IPS-18a (cell line): ENCODE measurements around the gene DUOX2.
A peak's percentile ranks its signal among the peaks of the same experiment; 100 is the strongest.

Experiments
- H3K27ac ChIP-seq: one replicate; pipeline ENCODE4 v1.5.1; 2013; ENCODE audit warnings: low read length
- H3K27me3 ChIP-seq: one replicate; pipeline ENCODE4 v1.6.1; 2013; ENCODE audit warnings: mild to moderate bottlenecking, low read length; ENCODE audit not compliant: control insufficient read depth, insufficient read depth
- H3K36me3 ChIP-seq: one replicate; pipeline ENCODE4 v1.6.1; 2013; ENCODE audit warnings: low read depth, low read length; ENCODE audit not compliant: control insufficient read depth
- H3K4me1 ChIP-seq: one replicate; pipeline ENCODE4 v1.6.1; 2013; ENCODE audit warnings: low read depth, low read length; ENCODE audit not compliant: control insufficient read depth
- H3K4me3 ChIP-seq: one replicate; pipeline ENCODE4 v1.5.1; 2013; ENCODE audit warnings: low read length
- H3K9ac ChIP-seq: one replicate; pipeline ENCODE4 v1.6.1; 2013; ENCODE audit warnings: mild to moderate bottlenecking, low read length, moderate library complexity
- H3K9me3 ChIP-seq: one replicate; pipeline ENCODE4 v1.6.1; 2013; ENCODE audit warnings: low read depth, low read length; ENCODE audit not compliant: control insufficient read depth

DUOX2 gene

DNA sequence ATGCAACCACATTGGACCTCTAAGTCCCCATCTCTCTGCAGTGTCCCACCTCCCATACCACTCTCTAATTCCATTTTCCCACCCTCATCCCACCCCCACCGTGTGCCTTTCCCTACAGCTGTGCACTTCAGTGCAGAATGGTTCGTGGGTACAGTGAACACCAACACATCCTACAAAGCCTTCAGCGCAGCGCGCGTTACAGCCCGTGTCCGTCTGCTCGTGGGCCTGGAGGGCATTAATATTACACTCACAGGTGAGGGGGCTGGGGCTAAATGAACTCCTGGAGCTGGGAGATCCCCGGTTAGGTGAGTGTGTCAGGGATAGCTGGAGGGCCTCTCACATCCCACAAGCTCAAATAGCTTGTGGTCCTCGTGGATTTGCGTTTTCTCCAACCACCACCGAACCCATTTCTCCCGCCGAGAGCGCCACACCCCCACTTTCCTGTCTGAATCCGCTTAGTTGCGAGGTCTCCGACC lies 2.1 kb upstream of the DUOX2 start:
- Histone ChIP-seq H3K27ac (no peak overlapping the region), H3K36me3 (no peaks in the 10 kb centered on the region), H3K27me3 (peaks cover 95% of the 10 kb centered on the region), H3K4me1 (peaks cover 11% of the 10 kb centered on the region), H3K9me3 (no peaks in the 10 kb centered on the region), H3K4me3 (no peak overlapping the region), H3K9ac (no peak overlapping the region)

- Histone ChIP-seq H3K27ac (no peak overlapping the region), H3K9ac (no peak overlapping the region), H3K4me3 (no peak overlapping the region), H3K4me1 (peaks cover 11% of the 10 kb centered on the region), H3K36me3 (no peaks in the 10 kb centered on the region), H3K27me3 (peaks cover 95% of the 10 kb centered on the region), H3K9me3 (no peaks in the 10 kb centered on the region)
These were observed 1.4 kb upstream of the DUOX2 start for GRCh38 chr15:45115312-45115820.

DNA sequence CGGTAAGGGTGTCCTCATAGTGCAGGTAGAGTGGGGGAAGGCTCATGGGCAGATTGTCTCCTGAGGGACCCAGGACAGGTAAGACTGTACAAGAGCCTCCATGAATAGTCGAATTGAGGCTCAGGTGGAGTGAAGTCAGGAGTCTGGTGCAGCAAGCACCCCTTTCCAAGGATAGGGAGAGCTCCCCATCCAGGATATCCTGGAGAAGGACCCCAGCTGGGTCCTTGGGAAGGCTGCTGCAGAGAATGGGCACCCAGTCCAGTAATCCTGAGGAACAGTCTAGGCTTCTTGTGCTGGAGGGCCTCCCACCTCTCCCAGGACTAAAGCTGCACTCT lies 746 bp upstream of the DUOX2 start:
- no peaks in the 10 kb centered on the region for H3K9me3 ChIP-seq
- no peak overlapping the region for H3K4me3 ChIP-seq
- no peak overlapping the region for H3K9ac ChIP-seq
- peaks cover 99% of the 10 kb centered on the region for H3K27me3 ChIP-seq
- no peak overlapping the region for H3K27ac ChIP-seq
- H3K4me1 ChIP-seq, result peaks cover 11% of the 10 kb centered on the region
- H3K36me3 ChIP-seq, result no peaks in the 10 kb centered on the region

DNA sequence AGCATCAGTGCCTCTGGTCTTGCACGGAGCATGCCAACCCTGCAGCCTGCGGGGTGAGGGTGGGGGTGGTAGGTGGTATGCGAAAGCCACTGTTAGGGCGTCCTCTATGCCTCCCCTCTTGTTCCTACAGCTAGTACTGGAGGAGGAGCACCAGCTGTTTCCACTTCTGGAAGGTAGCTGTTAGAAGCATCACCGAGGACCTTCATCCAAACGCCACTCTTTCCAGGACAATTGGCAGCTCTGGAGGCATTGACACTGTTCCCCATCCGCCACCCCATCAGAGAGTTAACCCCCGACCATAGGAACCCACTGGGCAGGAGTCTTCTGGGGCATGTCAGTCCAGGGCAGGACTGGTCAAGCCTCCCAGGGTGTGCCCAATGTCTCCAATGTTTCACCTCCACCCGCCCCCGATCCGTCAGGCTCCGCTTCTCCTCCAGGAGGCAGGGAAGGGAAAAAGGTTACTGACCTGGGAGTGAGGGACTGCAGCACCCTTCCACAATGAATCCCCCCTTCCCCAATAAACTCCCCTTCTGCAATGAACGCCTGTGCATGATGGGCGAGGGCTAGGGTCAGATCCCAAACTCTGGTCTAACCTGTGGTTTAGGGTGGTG lies 487 bp downstream of the DUOX2 start:
- H3K9ac ChIP-seq, result no peak overlapping the region
- peaks cover 11% of the 10 kb centered on the region for H3K4me1 ChIP-seq
- H3K9me3 ChIP-seq, result no peaks in the 10 kb centered on the region
- H3K27ac ChIP-seq, result no peak overlapping the region
- no peaks in the 10 kb centered on the region for H3K36me3 ChIP-seq
- H3K4me3 ChIP-seq, result peak overlapping the region; percentile 50
- H3K27me3 ChIP-seq, result peaks cover 100% of the 10 kb centered on the region

GRCh38 chr15:45112591-45113379 lies 1.2 kb downstream of the DUOX2 start:
- Histone ChIP-seq H3K27ac (no peak overlapping the region), H3K27me3 (peaks cover 93% of the 10 kb centered on the region), H3K4me1 (peaks cover 11% of the 10 kb centered on the region), H3K9ac (no peak overlapping the region), H3K4me3 (peak overlapping the region; percentile 50), H3K36me3 (no peaks in the 10 kb centered on the region), H3K9me3 (no peaks in the 10 kb centered on the region)

DNA sequence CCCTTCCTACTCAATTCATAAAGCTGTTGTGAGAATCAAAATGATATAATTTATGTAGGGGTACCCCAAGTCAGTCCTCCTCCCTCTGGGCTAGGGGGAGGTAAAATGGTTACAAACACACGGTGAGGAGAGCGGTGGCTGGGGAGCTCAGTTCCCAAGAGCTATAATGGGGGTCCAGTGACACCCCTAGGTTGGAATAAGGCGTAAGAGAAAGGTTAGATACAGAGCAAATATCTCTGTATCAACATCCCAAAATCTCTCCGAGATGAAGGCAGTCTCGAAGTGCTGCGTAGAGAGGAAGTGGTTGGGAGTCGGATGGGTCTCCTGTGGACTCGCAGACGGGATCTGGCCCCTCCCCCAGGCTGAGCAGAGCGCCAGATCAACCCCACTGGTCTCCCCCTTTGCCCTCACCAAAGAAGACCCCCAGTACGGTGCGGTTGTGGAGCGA lies 1.8 kb downstream of the DUOX2 start:
- Histone ChIP-seq H3K27me3 (peaks cover 86% of the 10 kb centered on the region), H3K9ac (no peak overlapping the region), H3K4me3 (peak overlapping the region; percentile 50), H3K27ac (no peak overlapping the region), H3K9me3 (no peaks in the 10 kb centered on the region), H3K4me1 (peaks cover 11% of the 10 kb centered on the region), H3K36me3 (no peaks in the 10 kb centered on the region)

DNA sequence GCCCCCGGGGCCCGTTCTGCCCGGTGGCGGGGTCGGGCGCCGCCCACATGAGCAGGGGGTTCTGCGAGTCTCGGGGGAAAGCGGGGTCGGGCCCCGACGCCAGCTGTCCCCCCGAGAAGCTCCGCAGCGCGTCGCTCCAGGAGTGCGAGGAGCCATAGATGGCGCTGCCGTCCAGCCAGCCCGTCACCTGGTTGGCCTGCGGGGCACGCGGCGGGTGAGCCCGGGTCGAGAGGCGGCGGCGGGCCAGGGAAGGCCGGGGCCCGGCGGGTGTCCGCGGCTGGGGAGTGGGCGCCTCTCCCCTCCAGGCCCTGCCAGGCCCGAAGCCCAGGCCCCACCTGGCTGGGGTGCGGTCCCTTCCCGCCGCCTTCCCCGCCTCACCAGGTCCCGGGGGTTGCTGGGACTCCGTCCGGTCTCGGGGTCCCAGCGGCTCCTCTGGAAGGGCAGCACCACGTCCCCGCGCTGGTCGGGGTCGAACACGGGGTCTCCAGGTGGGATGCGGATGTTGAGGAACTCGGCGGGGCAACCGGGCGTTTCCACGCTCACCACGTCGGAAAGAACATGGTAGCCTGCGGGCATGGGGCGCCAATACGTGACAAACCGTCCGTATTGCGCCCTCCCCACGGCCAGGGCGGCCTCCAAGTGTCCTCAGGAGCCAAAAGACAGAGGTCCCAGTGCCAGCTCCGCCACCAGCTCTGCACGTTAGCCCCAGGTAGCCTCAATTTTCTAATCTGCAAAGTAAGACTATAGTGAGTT lies 2.4 kb downstream of the DUOX2 start:
- H3K27me3 ChIP-seq, result peaks cover 80% of the 10 kb centered on the region

DNA sequence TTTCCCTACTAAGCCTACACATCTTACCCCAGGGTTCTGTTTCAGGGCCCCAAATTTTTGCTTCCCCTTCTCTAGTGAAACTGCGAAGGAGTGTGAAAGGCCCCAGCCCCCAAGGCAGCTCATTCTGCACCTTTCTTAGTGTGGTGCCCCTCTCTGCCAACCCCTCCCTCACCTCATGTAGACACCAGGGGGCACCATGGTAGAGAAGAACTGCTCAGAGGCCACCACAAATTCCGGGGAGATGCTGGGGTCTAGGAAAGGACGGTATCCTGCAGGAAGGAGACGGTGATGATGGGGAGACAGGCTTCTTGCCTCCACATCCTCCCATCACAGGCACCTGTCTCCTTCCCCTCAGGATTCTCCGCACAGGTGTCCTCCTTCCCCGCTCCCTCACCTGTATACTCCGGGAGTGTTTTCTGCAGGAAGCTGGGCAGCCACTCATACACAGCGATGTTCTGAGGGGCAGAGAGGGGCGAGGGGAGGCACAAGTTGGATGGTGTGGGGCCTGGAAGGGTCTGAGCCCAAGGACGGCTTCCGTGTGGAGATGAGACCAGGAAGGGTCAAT lies 3.6 kb downstream of the DUOX2 start:
- Histone ChIP-seq H3K27ac (no peak overlapping the region), H3K4me1 (peaks cover 8% of the 10 kb centered on the region), H3K9ac (no peak overlapping the region), H3K4me3 (no peak overlapping the region), H3K36me3 (no peaks in the 10 kb centered on the region), H3K27me3 (peaks cover 68% of the 10 kb centered on the region), H3K9me3 (no peaks in the 10 kb centered on the region)

More for the DNA sequence above, 2.4 kb downstream of the DUOX2 start:
- Histone ChIP-seq H3K4me1 (peaks cover 10% of the 10 kb centered on the region), H3K9ac (no peak overlapping the region), H3K36me3 (no peaks in the 10 kb centered on the region), H3K9me3 (no peaks in the 10 kb centered on the region), H3K4me3 (peak overlapping the region; percentile 50), H3K27ac (no peak overlapping the region)

DNA sequence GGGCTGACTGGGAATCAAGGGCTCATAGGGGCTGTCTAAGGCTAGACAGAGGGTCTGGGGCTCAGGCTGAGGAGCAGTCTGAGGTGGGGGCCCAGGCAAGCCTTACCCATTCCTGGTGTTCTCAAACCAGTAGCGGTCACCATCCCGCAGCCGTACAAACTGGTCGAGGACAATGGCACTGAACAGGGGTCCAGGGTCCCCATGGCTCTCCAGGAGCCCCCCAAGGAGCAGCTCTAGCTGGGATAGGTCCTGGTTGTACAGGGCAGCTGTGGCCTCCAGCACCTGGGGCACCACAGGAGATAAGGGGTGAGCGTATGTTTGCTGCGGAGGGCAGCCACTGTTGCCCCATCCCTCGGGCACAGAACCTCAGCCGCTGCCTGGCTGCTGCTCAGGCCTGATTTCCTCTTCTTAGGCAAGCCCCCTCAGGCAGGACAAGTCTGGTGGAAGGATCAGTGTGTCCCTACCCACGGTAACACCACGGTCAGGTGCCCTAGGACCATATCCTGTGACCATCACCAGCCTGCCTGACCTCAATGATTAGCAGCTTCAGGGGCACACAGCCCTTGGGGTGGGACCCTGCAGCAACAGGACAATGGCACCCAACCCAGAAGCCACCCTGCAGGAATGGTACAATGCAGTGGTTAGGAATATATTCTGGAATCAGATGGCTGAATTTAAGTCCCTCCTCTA lies 5.9 kb downstream of the DUOX2 start:
- H3K9ac ChIP-seq, result no peak overlapping the region
- no peak overlapping the region for H3K27ac ChIP-seq
- H3K4me3 ChIP-seq, result no peak overlapping the region
- no peaks in the 10 kb centered on the region for H3K4me1 ChIP-seq
- no peaks in the 10 kb centered on the region for H3K9me3 ChIP-seq
- no peaks in the 10 kb centered on the region for H3K36me3 ChIP-seq
- peaks cover 46% of the 10 kb centered on the region for H3K27me3 ChIP-seq

- no peaks in the 10 kb centered on the region for H3K9me3 ChIP-seq
- no peak overlapping the region for H3K4me3 ChIP-seq
- H3K4me1 ChIP-seq, result peaks cover 6% of the 10 kb centered on the region
- H3K27ac ChIP-seq, result no peak overlapping the region
- no peak overlapping the region for H3K9ac ChIP-seq
- H3K36me3 ChIP-seq, result no peaks in the 10 kb centered on the region
- peaks cover 27% of the 10 kb centered on the region for H3K27me3 ChIP-seq
These were observed 7.8 kb downstream of the DUOX2 start for GRCh38 chr15:45106002-45106790.
